Suprapubic skin (tissue), 4 donors: ENCODE measurements around the gene MMD.

ENCODE experiments used
- CTCF ChIP-seq, 2 donors: fragments of 200-600 bp in 1 of 2; fragments of 450-650 bp in 1 of 2; sonication (generic) in 1 of 2; IDR thresholded peaks; one replicate each; pipeline ENCODE4 v1.5.1; 2016 to 2019; ENCODE audit warnings: antibody characterized with exemption in 2 of 2, mild to moderate bottlenecking in 1 of 2, moderate library complexity in 1 of 2
- EP300 ChIP-seq: sonication (generic); formaldehyde crosslinking; IDR thresholded peaks from one replicate; pipeline ENCODE4 v1.6.1; 2017; ENCODE audit warnings: antibody characterized with exemption
- POLR2A ChIP-seq, 2 donors: fragments of 450-650 bp; IDR thresholded peaks; one replicate each; pipeline ENCODE4 v1.6.1; 2017; ENCODE audit warnings: antibody characterized with exemption in 2 of 2, mild to moderate bottlenecking in 2 of 2, moderate library complexity in 2 of 2
- POLR2AphosphoS5 ChIP-seq, 3 donors: sonication (generic); formaldehyde crosslinking; IDR thresholded peaks; one replicate each; pipeline ENCODE4 v1.6.1; 2017; ENCODE audit warnings: antibody characterized with exemption in 3 of 3

- TF ChIP-seq CTCF (IDR thresholded peaks at IDR 0.05) (no peak), POLR2A (IDR thresholded peaks at IDR 0.05) (no peak), POLR2AphosphoS5 (IDR thresholded peaks at IDR 0.05) (no peak), EP300 (no peak)
Observed at GRCh38 chr17:55440391-55440790, 18.8 kb upstream of the MMD start.
